ENCODE results near the gene URM1.

The URM1 gene

DNA sequence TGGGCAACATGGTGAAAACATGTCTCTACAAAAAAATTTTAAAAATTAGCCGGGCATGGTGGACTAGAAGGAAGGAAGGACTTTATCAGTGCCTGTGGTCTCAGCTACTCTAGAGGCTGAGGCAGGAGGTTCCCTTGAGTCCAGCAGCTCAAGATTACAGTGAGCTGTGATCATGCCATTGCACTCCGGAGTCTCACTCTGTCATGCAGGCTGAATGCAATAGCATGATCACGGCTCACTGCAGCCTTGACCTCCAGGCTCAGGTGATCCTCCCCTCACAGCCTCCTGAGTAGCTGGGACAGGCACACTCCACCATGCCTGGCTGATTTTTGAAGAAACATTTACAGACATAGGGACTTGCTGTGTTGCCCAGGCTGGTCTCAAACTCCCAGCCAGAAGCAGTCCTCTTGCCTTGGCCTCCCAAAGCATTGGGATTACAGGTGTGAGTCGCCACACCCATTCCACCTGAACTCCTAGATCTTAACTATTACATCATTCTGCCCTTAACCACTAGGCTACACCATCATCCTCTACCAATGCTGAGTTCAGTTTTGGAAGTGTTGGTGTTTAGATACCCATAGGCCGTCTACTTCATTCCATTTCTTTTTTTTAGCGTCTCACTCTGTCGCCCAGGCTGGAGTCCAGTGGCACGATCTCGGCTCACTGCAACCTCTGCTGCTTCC is 2.0 kb upstream of the URM1 start:
- peaks cover 22% of the 10 kb centered on the region for H3K79me2 ChIP-seq (ENCODE audit: insufficient read depth, low read length)
- no peaks in the 10 kb centered on the region for H3K9me3 ChIP-seq (ENCODE audit: low read length)
- TF ChIP-seq EZH2 (IDR thresholded peaks at IDR 0.05; ENCODE audit: borderline replicate concordance, low read length), result no peak
- TF ChIP-seq, protein P1, sequence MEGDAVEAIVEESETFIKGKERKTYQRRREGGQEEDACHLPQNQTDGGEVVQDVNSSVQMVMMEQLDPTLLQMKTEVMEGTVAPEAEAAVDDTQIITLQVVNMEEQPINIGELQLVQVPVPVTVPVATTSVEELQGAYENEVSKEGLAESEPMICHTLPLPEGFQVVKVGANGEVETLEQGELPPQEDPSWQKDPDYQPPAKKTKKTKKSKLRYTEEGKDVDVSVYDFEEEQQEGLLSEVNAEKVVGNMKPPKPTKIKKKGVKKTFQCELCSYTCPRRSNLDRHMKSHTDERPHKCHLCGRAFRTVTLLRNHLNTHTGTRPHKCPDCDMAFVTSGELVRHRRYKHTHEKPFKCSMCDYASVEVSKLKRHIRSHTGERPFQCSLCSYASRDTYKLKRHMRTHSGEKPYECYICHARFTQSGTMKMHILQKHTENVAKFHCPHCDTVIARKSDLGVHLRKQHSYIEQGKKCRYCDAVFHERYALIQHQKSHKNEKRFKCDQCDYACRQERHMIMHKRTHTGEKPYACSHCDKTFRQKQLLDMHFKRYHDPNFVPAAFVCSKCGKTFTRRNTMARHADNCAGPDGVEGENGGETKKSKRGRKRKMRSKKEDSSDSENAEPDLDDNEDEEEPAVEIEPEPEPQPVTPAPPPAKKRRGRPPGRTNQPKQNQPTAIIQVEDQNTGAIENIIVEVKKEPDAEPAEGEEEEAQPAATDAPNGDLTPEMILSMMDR (IDR thresholded peaks at IDR 0.05; ENCODE audit: low read length), result no peak
- H3K36me3 ChIP-seq (ENCODE audit: insufficient read depth, low read length), result peaks cover 10% of the 10 kb centered on the region; the same call in 1 of the 2 replicates
- H3K9me2 ChIP-seq (ENCODE audit: low read depth, low read length), result no peaks in the 10 kb centered on the region
- H2AFZ ChIP-seq (ENCODE audit: low read length), result no peak overlapping the region
- H3K27me3 ChIP-seq (ENCODE audit: insufficient read depth, low read length), result no peaks in the 10 kb centered on the region
- no peaks in the 10 kb centered on the region for H3F3A ChIP-seq (ENCODE audit: insufficient read depth, low read length)
- H3K27ac ChIP-seq (ENCODE audit: low read depth, low read length, poor library complexity, severe bottlenecking), result no peak overlapping the region
- peaks cover 30% of the 10 kb centered on the region for H3K4me1 ChIP-seq (ENCODE audit: insufficient read depth, low read length, severe bottlenecking)
- H3K9ac ChIP-seq (ENCODE audit: low read length), result no peak overlapping the region
- no peaks in the 10 kb centered on the region for H4K20me1 ChIP-seq (ENCODE audit: insufficient read depth, low read length)
- no peak overlapping the region for H3K4me3 ChIP-seq (ENCODE audit: low read depth, low read length, poor library complexity, severe bottlenecking)
- H3K4me2 ChIP-seq (ENCODE audit: low read length), result no peak overlapping the region

DNA sequence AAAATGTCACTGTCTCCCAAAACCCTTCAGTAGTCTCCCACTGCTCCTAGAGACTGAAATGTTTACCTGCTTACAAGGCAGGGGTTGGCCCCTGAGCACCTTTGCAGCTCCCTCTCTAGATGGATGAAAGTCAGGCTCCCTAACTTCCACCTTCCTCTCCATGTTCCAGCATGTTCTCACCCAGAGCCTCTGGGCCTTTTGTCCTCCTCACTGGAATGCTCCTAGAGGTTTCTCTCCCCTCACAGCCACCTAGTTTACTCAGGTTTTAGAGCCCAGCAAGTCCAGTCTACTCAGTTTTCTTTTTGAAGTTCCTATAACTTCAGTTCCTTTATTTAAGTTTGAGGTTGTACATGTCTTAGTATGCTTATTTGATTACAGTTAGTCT is 815 bp upstream of the URM1 start:
- Histone ChIP-seq H3K9ac (ENCODE audit: low read length) (peak overlapping the region; percentile 78), H2AFZ (ENCODE audit: low read length) (no peak overlapping the region), H3F3A (ENCODE audit: insufficient read depth, low read length) (no peaks in the 10 kb centered on the region), H3K27me3 (ENCODE audit: insufficient read depth, low read length) (no peaks in the 10 kb centered on the region), H3K79me2 (ENCODE audit: insufficient read depth, low read length) (peaks cover 22% of the 10 kb centered on the region), H3K36me3 (ENCODE audit: insufficient read depth, low read length) (peaks cover 15% of the 10 kb centered on the region; the same call in 1 of the 2 replicates), H3K9me3 (ENCODE audit: low read length) (no peaks in the 10 kb centered on the region), H3K4me2 (ENCODE audit: low read length) (peak overlapping the region; percentile 96), H3K9me2 (ENCODE audit: low read depth, low read length) (no peaks in the 10 kb centered on the region), H3K4me3 (ENCODE audit: low read depth, low read length, poor library complexity, severe bottlenecking) (peak overlapping the region; percentile 85), H3K4me1 (ENCODE audit: insufficient read depth, low read length, severe bottlenecking) (peaks cover 21% of the 10 kb centered on the region), H4K20me1 (ENCODE audit: insufficient read depth, low read length) (no peaks in the 10 kb centered on the region), H3K27ac (ENCODE audit: low read depth, low read length, poor library complexity, severe bottlenecking) (peak overlapping the region; percentile 22)
- no peak for TF ChIP-seq EZH2 (IDR thresholded peaks at IDR 0.05; ENCODE audit: borderline replicate concordance, low read length)
- TF ChIP-seq, protein P1 (IDR thresholded peaks at IDR 0.05; ENCODE audit: low read length), result no peak

DNA sequence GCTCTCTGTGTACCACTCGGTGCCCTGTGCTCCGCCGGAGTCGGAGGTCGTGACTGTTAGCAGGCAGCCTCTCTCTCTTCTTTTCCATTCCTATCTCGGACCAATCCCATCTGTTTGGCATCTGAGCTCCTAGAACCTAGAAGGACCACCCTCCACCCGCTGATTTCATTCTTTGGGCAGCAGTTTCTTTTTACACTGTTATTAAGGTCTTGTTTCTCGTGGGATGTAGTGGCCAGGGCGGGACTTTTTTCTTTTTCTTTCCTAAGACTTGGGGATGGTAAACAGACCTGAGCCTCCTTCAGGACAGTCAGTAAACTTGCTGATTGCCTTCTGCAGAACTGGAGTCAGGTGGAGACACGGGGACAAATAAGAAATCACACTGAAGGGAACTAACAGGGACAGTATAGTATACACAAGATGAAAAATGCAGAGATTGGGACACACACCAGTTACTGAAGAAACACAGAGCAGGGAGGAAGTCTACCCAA is 500 bp downstream of the URM1 start:
- Histone ChIP-seq H3K36me3 (ENCODE audit: insufficient read depth, low read length) (peaks cover 15% of the 10 kb centered on the region; the same call in 1 of the 2 replicates), H3K9me2 (ENCODE audit: low read depth, low read length) (no peaks in the 10 kb centered on the region), H3K27me3 (ENCODE audit: insufficient read depth, low read length) (no peaks in the 10 kb centered on the region), H3K9me3 (ENCODE audit: low read length) (no peaks in the 10 kb centered on the region), H3K79me2 (ENCODE audit: insufficient read depth, low read length) (peaks cover 22% of the 10 kb centered on the region), H3F3A (ENCODE audit: insufficient read depth, low read length) (no peaks in the 10 kb centered on the region), H3K4me1 (ENCODE audit: insufficient read depth, low read length, severe bottlenecking) (peaks cover 21% of the 10 kb centered on the region), H3K27ac (ENCODE audit: low read depth, low read length, poor library complexity, severe bottlenecking) (no peak overlapping the region), H2AFZ (ENCODE audit: low read length) (no peak overlapping the region), H4K20me1 (ENCODE audit: insufficient read depth, low read length) (no peaks in the 10 kb centered on the region), H3K4me2 (ENCODE audit: low read length) (peak overlapping the region; percentile 96), H3K9ac (ENCODE audit: low read length) (peak overlapping the region; percentile 78), H3K4me3 (ENCODE audit: low read depth, low read length, poor library complexity, severe bottlenecking) (peak overlapping the region; percentile 85)
- TF ChIP-seq EZH2 (IDR thresholded peaks at IDR 0.05; ENCODE audit: borderline replicate concordance, low read length), result no peak
- TF ChIP-seq, protein P1 (IDR thresholded peaks at IDR 0.05; ENCODE audit: low read length), result no peak

All from OCI-LY1 (cell line).